Heart left ventricle (tissue), 13 donors: ENCODE data around the gene ARHGAP26.

Experiments
- CTCF ChIP-seq, 12 donors: fragments of 200-600 bp; sonication (generic) in 4 of 12; IDR thresholded peaks; one replicate each; pipeline versions ENCODE4 v1.5.0 to v1.8.0; 2018 to 2022; ENCODE audit warnings: antibody characterized with exemption in 12 of 12, mild to moderate bottlenecking in 5 of 12
- POLR2A ChIP-seq, 2 donors: fragments of 450-650 bp; IDR thresholded peaks; one replicate each; pipeline ENCODE4 v1.6.1; 2017; ENCODE audit warnings: antibody characterized with exemption in 2 of 2, mild to moderate bottlenecking in 2 of 2, moderate library complexity in 2 of 2
- donor health status: ischemic (EF 13 %, LVEDD 7.1; RV severe dilation, severe dysfunction).
- donor health status: DM: no; HTN: yes; CAD: no.
- donor health status: DM: no; HTN: no; CAD: no.
- donor health status: ischemic (EF 25% LVEDD 6.9; RV normal size, moderate dysfunction).
- donor health status: ischemic (EF 25% LVEDD 5.7; RV mildly dilated, moderate dysfunction).
- donor health status: ischemic (EF 35%, LVEDD 5.7; RV mildly dilated, moderate dysfunction).
- donor health status: nonischemic (EF 11% LVEDD 7.7; RV severe dilation, severe dysfunction).
- donor health status: DM: yes; HTN: yes; CAD: no.
- donor health status: PGD.
- donor health status: ischemic (EF 29% LVEDD 5.4; RV normal size, mild dysfunction).
- donor health status: nonischemic (EF 23%, LVEDD 6.1; RV moderate dilation, normal function).

GRCh38 chr5:143155455-143155854 lies 385.3 kb downstream of the ARHGAP26 start:
- TF ChIP-seq CTCF (IDR thresholded peaks at IDR 0.05), result peak in 2 of 12 donors; percentile 23 to 39
- TF ChIP-seq POLR2A (IDR thresholded peaks at IDR 0.05), result no peak
